ENCODE results near the gene MATN4.

- TF ChIP-seq HMGA2 (CRISPR knock-in tag; IDR thresholded peaks at IDR 0.05) (no peak), CTCF (IDR thresholded peaks at IDR 0.05) (no peak), SMAD4 (CRISPR knock-in tag; IDR thresholded peaks at IDR 0.05) (no peak)
Measured at GRCh38 chr20:45248609-45249008, 59.5 kb downstream of the MATN4 start.

Data from WTC11 (cell line).